Measurements from ENCODE around the gene NCKAP5.

- TF ChIP-seq SUZ12 (IDR thresholded peaks at IDR 0.05) (no peak), SP1 (IDR thresholded peaks at IDR 0.05) (no peak), CTBP1 (IDR thresholded peaks at IDR 0.05; ENCODE audit: borderline replicate concordance) (no peak), PKNOX1 (IDR thresholded peaks at IDR 0.05) (no peak), HDGF (IDR thresholded peaks at IDR 0.05; ENCODE audit: borderline replicate concordance) (no peak), BHLHE40 (IDR thresholded peaks at IDR 0.05; ENCODE audit: borderline replicate concordance) (no peak), ZNF384 (IDR thresholded peaks at IDR 0.05) (no peak), FOXA1 (IDR thresholded peaks at IDR 0.05) (no peak), LEF1 (IDR thresholded peaks at IDR 0.05; ENCODE audit: borderline replicate concordance) (no peak)
Observed at GRCh38 chr2:132747046-132747445, 821.2 kb downstream of the NCKAP5 start.

Data from HEK293T (cell line).